Measurements from ENCODE around the gene COL4A1.

DNA sequence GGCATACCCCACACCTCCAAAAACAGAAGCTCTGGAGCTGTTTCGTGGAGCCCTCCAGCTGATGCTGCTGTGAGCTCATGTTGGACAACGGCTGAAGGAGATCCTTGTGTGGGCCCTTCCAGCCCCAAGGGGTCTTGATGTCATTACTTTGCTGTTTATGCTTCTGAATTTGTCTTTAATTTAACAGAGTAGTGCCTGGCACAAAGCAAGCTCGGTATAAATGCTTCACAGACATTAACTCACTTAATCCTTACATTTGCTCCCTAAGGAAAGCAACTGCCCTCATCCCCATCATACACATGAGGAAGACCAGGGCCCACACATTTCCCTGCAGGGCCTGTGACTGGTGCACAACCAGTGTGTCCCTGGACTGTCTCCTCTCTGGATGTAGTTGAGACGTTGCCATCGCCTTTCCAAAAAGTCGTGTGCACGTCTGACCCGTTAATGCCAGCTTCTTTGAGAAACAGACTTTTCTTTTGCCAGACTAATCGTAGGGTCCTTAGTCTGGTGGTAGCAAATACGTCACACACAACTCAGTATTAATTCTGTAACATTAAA lies 7.6 kb downstream of the COL4A1 start:
- TF ChIP-seq, protein P1, sequence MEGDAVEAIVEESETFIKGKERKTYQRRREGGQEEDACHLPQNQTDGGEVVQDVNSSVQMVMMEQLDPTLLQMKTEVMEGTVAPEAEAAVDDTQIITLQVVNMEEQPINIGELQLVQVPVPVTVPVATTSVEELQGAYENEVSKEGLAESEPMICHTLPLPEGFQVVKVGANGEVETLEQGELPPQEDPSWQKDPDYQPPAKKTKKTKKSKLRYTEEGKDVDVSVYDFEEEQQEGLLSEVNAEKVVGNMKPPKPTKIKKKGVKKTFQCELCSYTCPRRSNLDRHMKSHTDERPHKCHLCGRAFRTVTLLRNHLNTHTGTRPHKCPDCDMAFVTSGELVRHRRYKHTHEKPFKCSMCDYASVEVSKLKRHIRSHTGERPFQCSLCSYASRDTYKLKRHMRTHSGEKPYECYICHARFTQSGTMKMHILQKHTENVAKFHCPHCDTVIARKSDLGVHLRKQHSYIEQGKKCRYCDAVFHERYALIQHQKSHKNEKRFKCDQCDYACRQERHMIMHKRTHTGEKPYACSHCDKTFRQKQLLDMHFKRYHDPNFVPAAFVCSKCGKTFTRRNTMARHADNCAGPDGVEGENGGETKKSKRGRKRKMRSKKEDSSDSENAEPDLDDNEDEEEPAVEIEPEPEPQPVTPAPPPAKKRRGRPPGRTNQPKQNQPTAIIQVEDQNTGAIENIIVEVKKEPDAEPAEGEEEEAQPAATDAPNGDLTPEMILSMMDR (IDR thresholded peaks at IDR 0.05): no peak
- no peak for TF ChIP-seq EZH2 (IDR thresholded peaks at IDR 0.05)

Data from neural progenitor cell (in vitro differentiated cells).